ENCODE measurements around the gene TSKU.

TSKU gene

GRCh38 chr11:76738618-76739240 lies 44.4 kb upstream of the TSKU start:
- H3K27ac ChIP-seq (replicated peaks), result no peak overlapping the region
- TF ChIP-seq CTCF (IDR thresholded peaks at IDR 0.05; ENCODE audit: insufficient read depth, low read length) (no peak), POLR2AphosphoS5 (IDR thresholded peaks at IDR 0.05; ENCODE audit: low read depth) (no peak), SPI1 (IDR thresholded peaks at IDR 0.05; ENCODE audit: borderline replicate concordance, low read depth) (no peak), REST (IDR thresholded peaks at IDR 0.05; ENCODE audit: insufficient replicate concordance, low read depth) (no peak), GABPA (IDR thresholded peaks at IDR 0.05; ENCODE audit: low read depth) (no peak)
- H3K27me3 ChIP-seq (ENCODE audit: insufficient read depth, poor library complexity, severe bottlenecking), result peaks cover 7% of the 10 kb centered on the region
- no peak for DNase-seq (ENCODE audit: low read depth in 1 of 2, low spot score in 1 of 2)
- no peak overlapping the region for H3K4me3 ChIP-seq (replicated peaks; ENCODE audit: insufficient read depth, low read length)

GRCh38 chr11:76739798-76740197 lies 43.4 kb upstream of the TSKU start:
- Histone ChIP-seq H3K27me3 (ENCODE audit: insufficient read depth, poor library complexity, severe bottlenecking) (peaks cover 7% of the 10 kb centered on the region), H3K27ac (replicated peaks) (no peak overlapping the region), H3K4me3 (replicated peaks; ENCODE audit: insufficient read depth, low read length) (no peak overlapping the region)
- DNase-seq (ENCODE audit: low read depth in 1 of 2, low spot score in 1 of 2), result no peak
- no peak for TF ChIP-seq GABPA (IDR thresholded peaks at IDR 0.05; ENCODE audit: low read depth)
- TF ChIP-seq POLR2AphosphoS5 (IDR thresholded peaks at IDR 0.05; ENCODE audit: low read depth), result no peak
- TF ChIP-seq SPI1 (IDR thresholded peaks at IDR 0.05; ENCODE audit: borderline replicate concordance, low read depth), result no peak
- TF ChIP-seq CTCF (IDR thresholded peaks at IDR 0.05; ENCODE audit: insufficient read depth, low read length), result no peak
- no peak for TF ChIP-seq REST (IDR thresholded peaks at IDR 0.05; ENCODE audit: insufficient replicate concordance, low read depth)

GRCh38 chr11:76740772-76741171 lies 42.4 kb upstream of the TSKU start:
- TF ChIP-seq REST (IDR thresholded peaks at IDR 0.05; ENCODE audit: insufficient replicate concordance, low read depth) (no peak), GABPA (IDR thresholded peaks at IDR 0.05; ENCODE audit: low read depth) (no peak), POLR2AphosphoS5 (IDR thresholded peaks at IDR 0.05; ENCODE audit: low read depth) (no peak), CTCF (IDR thresholded peaks at IDR 0.05; ENCODE audit: insufficient read depth, low read length) (no peak), SPI1 (IDR thresholded peaks at IDR 0.05; ENCODE audit: borderline replicate concordance, low read depth) (no peak)
- H3K27ac ChIP-seq (replicated peaks), result no peak overlapping the region
- no peak for DNase-seq (ENCODE audit: low read depth in 1 of 2, low spot score in 1 of 2)
- peaks cover 7% of the 10 kb centered on the region for H3K27me3 ChIP-seq (ENCODE audit: insufficient read depth, poor library complexity, severe bottlenecking)
- H3K4me3 ChIP-seq (replicated peaks; ENCODE audit: insufficient read depth, low read length), result no peak overlapping the region
